H1 (cell line): ENCODE measurements around the gene ZNF750. TPM values are rescaled to one million over a fixed set of nuclear protein-coding genes. Genes with fewer than 3 reads are reported as not detected.

Experiments
- CEBPB ChIP-seq: IDR thresholded peaks from 2 replicates; pipeline ENCODE4 v1.6.1; 2012; ENCODE audit warnings: low read depth, low read length
- CHD7 ChIP-seq: fragments of 300-600 bp; sonication (generic); IDR thresholded peaks from 2 replicates; pipeline ENCODE4 v1.7.1; 2012; ENCODE audit warnings: low read length, moderate library complexity, mild to moderate bottlenecking, inconsistent platforms; ENCODE audit not compliant: insufficient replicate concordance
- GABPA ChIP-seq: IDR thresholded peaks from 2 replicates; pipeline ENCODE4 v1.6.1; 2011; ENCODE audit warnings: mild to moderate bottlenecking, low read length, moderate library complexity, borderline replicate concordance; ENCODE audit not compliant: insufficient read depth
- GTF2F1 ChIP-seq: IDR thresholded peaks from 2 replicates; pipeline ENCODE4 v1.6.1; 2012; ENCODE audit warnings: low read depth, low read length, improper control_type of control experiment, borderline replicate concordance
- POLR2AphosphoS5 ChIP-seq: IDR thresholded peaks from 2 replicates; pipeline ENCODE4 v1.6.1; 2011; ENCODE audit warnings: low read depth, low read length
- RBBP5 ChIP-seq: IDR thresholded peaks from 2 replicates; pipeline ENCODE4 v1.7.1; 2012; ENCODE audit warnings: low read depth, mild to moderate bottlenecking, inconsistent platforms, low read length, moderate library complexity, borderline replicate concordance
- SAP30 ChIP-seq: fragments of 300-600 bp; sonication (generic); IDR thresholded peaks from 2 replicates; pipeline ENCODE4 v1.7.1; 2012; ENCODE audit warnings: low read length, moderate library complexity, mild to moderate bottlenecking, inconsistent platforms; ENCODE audit not compliant: insufficient read depth, insufficient replicate concordance
- SP4 ChIP-seq: IDR thresholded peaks from 2 replicates; pipeline ENCODE4 v1.6.1; 2012; ENCODE audit warnings: low read length, inconsistent platforms
- polyA plus RNA-seq, 7 experiments: library from polyadenylated mRNA; depleted of rRNA in 3 of 7; stranded (reverse) in 5 of 7; unstranded in 2 of 7; fragments of >200 nt in 5 of 7; fragments of 200-250 nt in 2 of 7; gene quantifications; 1 replicate in 5 of 7; 2 replicates in 1 of 7; 4 replicates in 1 of 7; pipeline versions ENCODE4 v1.2.1 to v1.2.3, GENCODE V29; 2011 to 2013; ENCODE audit warnings: missing spikeins in 2 of 7, mixed read lengths in 2 of 7
- total RNA-seq: library from RNA; stranded (reverse); fragmentation: NEBNext Ultra II Directional; extraction: Animal tissue kit (Norgen Biotek cat#: 25700); gene quantifications from 2 replicates; pipeline ENCODE4 v1.2.1, GENCODE V29; 2021

Gene ZNF750
- total and polyA plus RNA-seq, 2 of the 8 experiments (the other 6 are each of a cell fraction or from before 2014, with no cell fraction given) = not detected

- TF ChIP-seq CHD7 (no peak), CEBPB (no peak), GTF2F1 (no peak), SAP30 (no peak), SP4 (no peak), GABPA (no peak), RBBP5 (no peak), POLR2AphosphoS5 (no peak)
Observed at GRCh38 chr17:82848022-82848592, 8.3 kb upstream of the ZNF750 start (continued).
